Endometrial microvascular endothelial cells (primary cell): Measurements from ENCODE around the gene MPC1L. TPM values are rescaled to one million over a fixed set of nuclear protein-coding genes. Genes with fewer than 3 reads are reported as not detected.

ENCODE experiments used
- in situ Hi-C: cut with HindIII; loops from 2 replicates; pipeline ENCODE4 v1.10.0; 2017; ENCODE audit warnings: low sequenced_read_pairs, low pct_unique_long_range_greater_than_20kb; ENCODE audit errors: inconsistent ontology term
- total RNA-seq: library from RNA; depleted of rRNA; stranded (reverse); fragments of >200 nt; gene quantifications from one replicate; pipeline ENCODE4 v1.2.3, GENCODE V29; 2015; ENCODE audit errors: inconsistent ontology term

Gene MPC1L
- total RNA-seq, 1 donor from 2014 or later: not detected

- in situ Hi-C loops: no loop called here
Observed at GRCh38 chrX:40622479-40623138, 619 bp upstream of the MPC1L start.

GRCh38 chrX:40623665-40624064 is 437 bp downstream of the MPC1L start:
- in situ Hi-C loops: no loop called here

GRCh38 chrX:40625294-40625693 is 2.1 kb downstream of the MPC1L start:
- in situ Hi-C loops: no loop called here

- in situ Hi-C loops: no loop called here
Observed at GRCh38 chrX:40628506-40628905, 5.3 kb downstream of the MPC1L start.

GRCh38 chrX:40632199-40632598 is 9.0 kb downstream of the MPC1L start:
- in situ Hi-C loops: no loop called here

GRCh38 chrX:40637687-40638086 is 14.5 kb downstream of the MPC1L start:
- in situ Hi-C loops: no loop called here

- in situ Hi-C loops: no loop called here
Observed at GRCh38 chrX:40644176-40644575, 20.9 kb downstream of the MPC1L start.

- in situ Hi-C loops: no loop called here
Observed at GRCh38 chrX:40644821-40645358, 21.7 kb downstream of the MPC1L start.

GRCh38 chrX:40646489-40647306 is 23.5 kb downstream of the MPC1L start:
- in situ Hi-C loops: no loop called here

- in situ Hi-C loops: no loop called here
Observed at GRCh38 chrX:40647307-40648197, 24.3 kb downstream of the MPC1L start, which contains the start of gene CXorf38. TSS of gene CXorf38 (minus strand) at chrX:40647561. CDS start at chrX:40647520, 41 bp downstream.

- in situ Hi-C loops: no loop called here
Observed at GRCh38 chrX:40651620-40652223, 28.5 kb downstream of the MPC1L start.

GRCh38 chrX:40652664-40653063 is 29.4 kb downstream of the MPC1L start:
- in situ Hi-C loops: no loop called here

- in situ Hi-C loops: no loop called here
Observed at GRCh38 chrX:40653535-40653934, 30.3 kb downstream of the MPC1L start.

GRCh38 chrX:40660381-40660780 is 37.2 kb downstream of the MPC1L start:
- in situ Hi-C loops: no loop called here

- in situ Hi-C loops: no loop called here
Observed at GRCh38 chrX:40661489-40661888, 38.3 kb downstream of the MPC1L start.

GRCh38 chrX:40663078-40663740 is 40.0 kb downstream of the MPC1L start:
- in situ Hi-C loops: no loop called here

- in situ Hi-C loops: no loop called here
Observed at GRCh38 chrX:40663880-40664630, 40.8 kb downstream of the MPC1L start.

- in situ Hi-C loops: no loop called here
Observed at GRCh38 chrX:40671126-40671525, 47.9 kb downstream of the MPC1L start.
